C4-2B (cell line): Measurements from ENCODE around the gene PUSL1.

Experiments
- H3K27ac ChIP-seq: fragments of 450-650 bp; 2 replicates; pipeline ENCODE4 v1.5.1; 2017
- CTCF ChIP-seq: fragments of 450-650 bp; conservative IDR thresholded peaks from 2 replicates; pipeline ENCODE4 v1.5.1; 2017; ENCODE audit warnings: mild to moderate bottlenecking
- ZFX ChIP-seq: fragments of 450-650 bp; IDR thresholded peaks from 2 replicates; pipeline ENCODE4 v1.6.1; 2017

PUSL1 gene

GRCh38 chr1:1292442-1292779 is 16.0 kb upstream of the PUSL1 start:
- TF ChIP-seq CTCF, result no peak
- no peak for TF ChIP-seq ZFX
- H3K27ac ChIP-seq, result no peak overlapping the region

- H3K27ac ChIP-seq, result no peak overlapping the region
- TF ChIP-seq ZFX (no peak), CTCF (no peak)
These were observed 15.5 kb upstream of the PUSL1 start for GRCh38 chr1:1292851-1293250.

GRCh38 chr1:1293263-1294249 is 14.8 kb upstream of the PUSL1 start:
- H3K27ac ChIP-seq, result no peak overlapping the region
- TF ChIP-seq CTCF (no peak), ZFX (no peak)

- no peak for TF ChIP-seq ZFX
- no peak for TF ChIP-seq CTCF
- H3K27ac ChIP-seq, result no peak overlapping the region
These were observed 14.0 kb upstream of the PUSL1 start for GRCh38 chr1:1294250-1294890.

GRCh38 chr1:1295154-1295923 is 13.1 kb upstream of the PUSL1 start:
- H3K27ac ChIP-seq, result no peak overlapping the region
- no peak for TF ChIP-seq ZFX
- TF ChIP-seq CTCF, result no peak

GRCh38 chr1:1296070-1297061 is 12.0 kb upstream of the PUSL1 start:
- no peak overlapping the region for H3K27ac ChIP-seq
- TF ChIP-seq CTCF (no peak), ZFX (no peak)
